K562 (cell line): ENCODE data around the gene DYRK1B. TPM values are rescaled to one million over a fixed set of nuclear protein-coding genes. Genes with fewer than 3 reads are reported as not detected.
A peak's percentile ranks its signal among the peaks of the same experiment; 100 is the strongest.

Experiments used
- ELK1 ChIP-seq: sonication (generic); formaldehyde crosslinking; IDR thresholded peaks from 2 replicates; pipeline ENCODE4 v1.8.1; 2022; ENCODE audit warnings: missing genetic modification reagents
- GABPA ChIP-seq: fragments of 200-800 bp; sonication (Bioruptor generic); conservative IDR thresholded peaks from 2 replicates; pipeline ENCODE4 v1.6.1; 2016; ENCODE audit warnings: low read depth, missing genetic modification characterization, missing compliant biosample characterization
- LCOR ChIP-seq: sonication (generic); formaldehyde crosslinking; IDR thresholded peaks from 2 replicates; pipeline ENCODE4 v1.8.0; 2022; ENCODE audit warnings: mild to moderate bottlenecking, missing genetic modification reagents
- MAX ChIP-seq: sonication (generic); formaldehyde crosslinking; IDR thresholded peaks from 2 replicates; pipeline ENCODE4 v1.9.0; 2022; ENCODE audit warnings: mild to moderate bottlenecking, missing genetic modification reagents
- MEIS2 ChIP-seq: fragments of 450-650 bp; IDR thresholded peaks from 2 replicates; pipeline ENCODE4 v1.6.1; 2014; ENCODE audit warnings: mild to moderate bottlenecking; ENCODE audit not compliant: partially characterized antibody
- NEUROD1 ChIP-seq: fragments of 150-350 bp; IDR thresholded peaks from 2 replicates; pipeline ENCODE4 v1.6.1; 2014; ENCODE audit warnings: borderline replicate concordance, low read length, low read depth; ENCODE audit not compliant: partially characterized antibody
- POLR2AphosphoS5 ChIP-seq: IDR thresholded peaks from 2 replicates; pipeline ENCODE4 v1.6.1; 2011; ENCODE audit warnings: mild to moderate bottlenecking, low read depth, low read length, moderate library complexity; ENCODE audit not compliant: control insufficient read depth, insufficient read depth
- ZBTB34 ChIP-seq: fragments of 250-450 bp; sonication (Bioruptor Pico); IDR thresholded peaks from 2 replicates; pipeline ENCODE4 v1.8.0; 2021; ENCODE audit warnings: mild to moderate bottlenecking, moderate library complexity
- ZC3H11A ChIP-seq: IDR thresholded peaks from 2 replicates; pipeline ENCODE4 v1.6.1; 2012; ENCODE audit warnings: low read depth, low read length, improper control_type of control experiment
- polyA plus RNA-seq, 8 experiments: library from polyadenylated mRNA; depleted of rRNA in 4 of 8; stranded (reverse) in 5 of 8; unstranded in 3 of 8; fragments of >200 nt; fragmentation: Nextera tagmentation in 2 of 8; fragmentation: Illumina TruSeq in 1 of 8; extraction: Ambion mirVana in 2 of 8; extraction: Trizol in 1 of 8; gene quantifications; 2 replicates each; pipeline versions ENCODE4 v1.2.1 to v1.2.3, GENCODE V29; 2011 to 2014; ENCODE audit warnings: inconsistent platforms in 1 of 8, missing spikeins in 1 of 8
- total RNA-seq, 7 experiments: library from RNA; depleted of rRNA in 6 of 7; stranded (reverse); fragments of >200 nt in 6 of 7; fragmentation: Illumina TruSeq in 2 of 7; extraction: Trizol in 2 of 7; gene quantifications; 2 replicates each; pipeline versions ENCODE4 v1.2.1 to v1.2.3, GENCODE V29; 2011 to 2021; ENCODE audit warnings: low replicate concordance in 1 of 7
- TF ChIP-seq, protein P1 (sequence below): fragments of 450-650 bp; IDR thresholded peaks from 2 replicates; pipeline ENCODE4 v1.6.1; 2016; ENCODE audit warnings: antibody characterized with exemption
- TF ChIP-seq, protein P2 (sequence below): fragments of 450-650 bp; formaldehyde crosslinking; IDR thresholded peaks from 2 replicates; pipeline ENCODE4 v1.4.0; 2020; ENCODE audit warnings: mild to moderate bottlenecking, moderate library complexity
- TF ChIP-seq, protein P3 (sequence below): fragments of 250-450 bp; sonication (Bioruptor Pico); IDR thresholded peaks from 2 replicates; pipeline ENCODE4 v1.5.1; 2021; ENCODE audit warnings: mild to moderate bottlenecking
- TF ChIP-seq, protein P4 (sequence below), 2 experiments: fragments of 450-650 bp; conservative IDR thresholded peaks; 2 replicates each; pipeline ENCODE4 v1.6.1; 2017; ENCODE audit warnings: mild to moderate bottlenecking in 2 of 2, moderate library complexity in 2 of 2
- TF ChIP-seq, protein P5 (sequence below): sonication (generic); formaldehyde crosslinking; IDR thresholded peaks from 2 replicates; pipeline ENCODE4 v1.8.1; 2023; ENCODE audit warnings: mild to moderate bottlenecking, missing genetic modification reagents

DYRK1B gene
- total and polyA plus RNA-seq, 9 of the 15 experiments (the other 6 are each of a cell fraction or from before 2014, with no cell fraction given) = 0.91 to 5.2 (median 1.5) TPM; not detected in 2

DNA sequence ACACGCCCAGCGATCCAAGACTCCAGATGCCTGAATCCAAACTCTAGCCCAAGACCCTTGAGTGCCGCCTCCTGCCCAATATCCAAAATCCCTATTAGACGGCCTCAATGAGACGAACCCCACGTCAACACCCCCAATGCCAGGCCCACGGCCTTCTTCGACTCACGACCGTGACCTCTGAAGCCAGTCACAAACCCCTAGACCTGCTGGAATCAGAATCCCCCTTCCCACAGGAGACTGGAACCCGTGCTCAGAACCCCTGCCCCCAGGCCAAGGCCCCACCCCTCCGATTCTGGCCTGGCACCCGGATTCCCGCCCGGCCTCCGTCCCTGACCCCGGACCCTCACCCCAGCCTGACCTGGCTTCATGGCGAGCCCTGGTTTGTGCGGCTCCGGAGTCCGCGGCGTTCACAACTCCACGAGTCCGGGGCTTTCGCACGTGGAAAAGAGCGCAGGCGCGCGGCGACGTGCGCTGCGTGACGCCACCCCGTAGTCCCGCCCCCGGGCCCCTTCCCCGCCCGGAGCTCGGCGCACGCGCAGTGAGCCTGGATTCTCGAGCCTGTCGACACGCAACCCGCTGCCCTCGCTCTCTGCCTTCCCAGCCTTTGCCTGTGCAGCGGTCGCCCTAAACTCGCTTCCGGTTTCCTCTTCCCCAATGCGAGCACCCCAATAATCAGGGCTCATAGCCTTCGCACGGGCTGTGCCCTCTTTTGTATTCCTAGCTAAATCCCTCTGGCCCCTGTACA, 12.1 kb upstream of the DYRK1B start, which contains the start of gene FBL (continued):
- TF ChIP-seq ELK1 (no peak), ZBTB34 (CRISPR knock-in tag) (no peak), LCOR (CRISPR knock-in tag) (0 out of 2 replicates have a peak, but pooled peaks have one; percentile 11), GABPA (tag) (peak; percentile 80), POLR2AphosphoS5 (peak; percentile 62), MAX (peak; percentile 72), NEUROD1 (peak; percentile 31), ZC3H11A (no peak), MEIS2 (peak; percentile 76)
- TF ChIP-seq, protein P1, sequence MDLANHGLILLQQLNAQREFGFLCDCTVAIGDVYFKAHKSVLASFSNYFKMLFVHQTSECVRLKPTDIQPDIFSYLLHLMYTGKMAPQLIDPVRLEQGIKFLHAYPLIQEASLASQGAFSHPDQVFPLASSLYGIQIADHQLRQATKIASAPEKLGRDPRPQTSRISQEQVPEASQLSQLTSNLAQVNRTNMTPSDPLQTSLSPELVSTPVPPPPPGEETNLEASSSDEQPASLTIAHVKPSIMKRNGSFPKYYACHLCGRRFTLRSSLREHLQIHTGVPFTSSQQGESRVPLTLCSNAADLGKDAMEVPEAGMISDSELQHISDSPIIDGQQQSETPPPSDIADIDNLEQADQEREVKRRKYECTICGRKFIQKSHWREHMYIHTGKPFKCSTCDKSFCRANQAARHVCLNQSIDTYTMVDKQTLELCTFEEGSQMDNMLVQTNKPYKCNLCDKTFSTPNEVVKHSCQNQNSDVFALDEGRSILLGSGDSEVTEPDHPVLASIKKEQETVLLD = peak; percentile 90
- TF ChIP-seq, protein P2, sequence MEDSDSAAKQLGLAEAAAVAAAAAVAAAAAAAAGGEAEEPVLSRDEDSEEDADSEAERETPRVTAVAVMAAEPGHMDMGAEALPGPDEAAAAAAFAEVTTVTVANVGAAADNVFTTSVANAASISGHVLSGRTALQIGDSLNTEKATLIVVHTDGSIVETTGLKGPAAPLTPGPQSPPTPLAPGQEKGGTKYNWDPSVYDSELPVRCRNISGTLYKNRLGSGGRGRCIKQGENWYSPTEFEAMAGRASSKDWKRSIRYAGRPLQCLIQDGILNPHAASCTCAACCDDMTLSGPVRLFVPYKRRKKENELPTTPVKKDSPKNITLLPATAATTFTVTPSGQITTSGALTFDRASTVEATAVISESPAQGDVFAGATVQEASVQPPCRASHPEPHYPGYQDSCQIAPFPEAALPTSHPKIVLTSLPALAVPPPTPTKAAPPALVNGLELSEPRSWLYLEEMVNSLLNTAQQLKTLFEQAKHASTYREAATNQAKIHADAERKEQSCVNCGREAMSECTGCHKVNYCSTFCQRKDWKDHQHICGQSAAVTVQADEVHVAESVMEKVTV (CRISPR knock-in tag) = no peak
- TF ChIP-seq, protein P3, sequence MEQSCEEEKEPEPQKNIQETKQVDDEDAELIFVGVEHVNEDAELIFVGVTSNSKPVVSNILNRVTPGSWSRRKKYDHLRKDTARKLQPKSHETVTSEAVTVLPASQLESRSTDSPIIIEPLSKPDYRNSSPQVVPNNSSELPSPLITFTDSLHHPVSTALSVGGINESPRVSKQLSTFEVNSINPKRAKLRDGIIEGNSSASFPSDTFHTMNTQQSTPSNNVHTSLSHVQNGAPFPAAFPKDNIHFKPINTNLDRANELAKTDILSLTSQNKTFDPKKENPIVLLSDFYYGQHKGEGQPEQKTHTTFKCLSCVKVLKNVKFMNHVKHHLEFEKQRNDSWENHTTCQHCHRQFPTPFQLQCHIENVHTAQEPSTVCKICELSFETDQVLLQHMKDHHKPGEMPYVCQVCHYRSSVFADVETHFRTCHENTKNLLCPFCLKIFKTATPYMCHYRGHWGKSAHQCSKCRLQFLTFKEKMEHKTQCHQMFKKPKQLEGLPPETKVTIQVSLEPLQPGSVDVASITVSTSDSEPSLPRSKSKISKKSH (CRISPR knock-in tag) = no peak
- TF ChIP-seq, protein P4, sequence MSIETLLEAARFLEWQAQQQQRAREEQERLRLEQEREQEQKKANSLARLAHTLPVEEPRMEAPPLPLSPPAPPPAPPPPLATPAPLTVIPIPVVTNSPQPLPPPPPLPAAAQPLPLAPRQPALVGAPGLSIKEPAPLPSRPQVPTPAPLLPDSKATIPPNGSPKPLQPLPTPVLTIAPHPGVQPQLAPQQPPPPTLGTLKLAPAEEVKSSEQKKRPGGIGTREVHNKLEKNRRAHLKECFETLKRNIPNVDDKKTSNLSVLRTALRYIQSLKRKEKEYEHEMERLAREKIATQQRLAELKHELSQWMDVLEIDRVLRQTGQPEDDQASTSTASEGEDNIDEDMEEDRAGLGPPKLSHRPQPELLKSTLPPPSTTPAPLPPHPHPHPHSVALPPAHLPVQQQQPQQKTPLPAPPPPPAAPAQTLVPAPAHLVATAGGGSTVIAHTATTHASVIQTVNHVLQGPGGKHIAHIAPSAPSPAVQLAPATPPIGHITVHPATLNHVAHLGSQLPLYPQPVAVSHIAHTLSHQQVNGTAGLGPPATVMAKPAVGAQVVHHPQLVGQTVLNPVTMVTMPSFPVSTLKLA (conservative IDR thresholded peaks at IDR 0.05) = peak; percentile 91 to 95
- TF ChIP-seq, protein P5, sequence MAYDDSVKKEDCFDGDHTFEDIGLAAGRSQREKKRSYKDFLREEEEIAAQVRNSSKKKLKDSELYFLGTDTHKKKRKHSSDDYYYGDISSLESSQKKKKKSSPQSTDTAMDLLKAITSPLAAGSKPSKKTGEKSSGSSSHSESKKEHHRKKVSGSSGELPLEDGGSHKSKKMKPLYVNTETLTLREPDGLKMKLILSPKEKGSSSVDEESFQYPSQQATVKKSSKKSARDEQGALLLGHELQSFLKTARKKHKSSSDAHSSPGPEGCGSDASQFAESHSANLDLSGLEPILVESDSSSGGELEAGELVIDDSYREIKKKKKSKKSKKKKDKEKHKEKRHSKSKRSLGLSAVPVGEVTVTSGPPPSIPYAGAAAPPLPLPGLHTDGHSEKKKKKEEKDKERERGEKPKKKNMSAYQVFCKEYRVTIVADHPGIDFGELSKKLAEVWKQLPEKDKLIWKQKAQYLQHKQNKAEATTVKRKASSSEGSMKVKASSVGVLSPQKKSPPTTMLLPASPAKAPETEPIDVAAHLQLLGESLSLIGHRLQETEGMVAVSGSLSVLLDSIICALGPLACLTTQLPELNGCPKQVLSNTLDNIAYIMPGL (CRISPR knock-in tag) = 0 out of 2 replicates have a peak, but pooled peaks have one; percentile 63
